Measurements from ENCODE around the gene PRR13.
"Not testable (repeated sequence)": the region's sequence is repeated elsewhere in the genome, so short reads cannot be mapped to it uniquely, and the experiment has no call there.

Gene PRR13

DNA sequence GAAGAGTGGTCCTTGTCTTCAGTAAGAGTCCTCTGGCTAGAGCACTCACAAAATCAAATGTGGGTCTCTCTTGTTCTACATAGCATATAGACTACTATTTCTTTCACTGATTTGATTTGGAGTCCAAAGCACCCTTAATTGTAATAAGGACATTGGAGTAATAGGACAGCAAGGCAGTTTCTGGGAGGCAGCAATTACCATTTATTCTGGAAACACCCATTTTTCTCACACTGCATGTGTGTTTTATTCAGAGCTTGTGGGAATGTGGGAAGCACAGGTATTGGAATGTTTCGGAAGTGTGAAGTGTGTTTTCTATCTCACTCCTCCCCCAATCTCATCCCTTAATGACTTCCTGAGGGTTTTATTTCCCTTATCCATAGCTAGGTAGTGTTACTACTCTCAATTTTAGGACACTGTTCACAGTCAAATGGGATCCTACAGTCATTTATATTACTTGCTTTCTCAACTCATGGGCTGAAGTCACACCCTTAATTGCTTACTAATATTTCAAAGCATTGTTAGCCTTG, 30.6 kb downstream of the PRR13 start:
- no peak for TF ChIP-seq ZNF274 (IDR thresholded peaks at IDR 0.05; ENCODE audit: low read depth, low read length)
- H3K4me3 ChIP-seq (ENCODE audit: low read length): no peak overlapping the region

- no peak for TF ChIP-seq ZNF274 (IDR thresholded peaks at IDR 0.05; ENCODE audit: low read depth, low read length)
- no peak overlapping the region for H3K4me3 ChIP-seq (ENCODE audit: low read length)
Observed at GRCh38 chr12:53474077-53474476, 32.5 kb downstream of the PRR13 start.

- H3K4me3 ChIP-seq (ENCODE audit: low read length): no peak overlapping the region
- no peak for TF ChIP-seq ZNF274 (IDR thresholded peaks at IDR 0.05; ENCODE audit: low read depth, low read length)
Observed at GRCh38 chr12:53474819-53475218, 33.3 kb downstream of the PRR13 start.

DNA sequence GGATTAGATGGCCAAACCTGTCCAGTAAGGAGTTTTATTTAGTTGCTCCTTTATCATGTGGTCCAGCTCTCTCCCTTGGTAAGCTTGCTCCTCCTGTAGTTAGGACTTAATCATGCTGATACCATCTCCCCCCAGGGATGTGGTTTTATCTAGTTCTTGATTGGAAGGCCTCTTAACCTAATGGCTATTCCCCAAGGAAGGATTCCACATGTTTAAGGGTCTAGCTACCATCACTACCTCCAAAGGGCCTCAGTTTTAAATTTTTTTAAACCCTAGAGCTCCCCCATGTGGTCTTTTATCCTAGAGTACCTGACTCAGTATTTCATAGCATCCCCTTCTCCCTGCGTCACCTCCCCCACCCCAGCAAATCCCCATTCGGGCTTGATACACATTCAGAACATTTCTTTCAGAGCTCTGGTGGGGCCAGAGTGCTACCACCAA, 35.3 kb downstream of the PRR13 start:
- TF ChIP-seq ZNF274 (IDR thresholded peaks at IDR 0.05; ENCODE audit: low read depth, low read length): no peak

GRCh38 chr12:53478865-53479264, 37.3 kb downstream of the PRR13 start:
- H3K4me3 ChIP-seq (ENCODE audit: low read length): no peak overlapping the region

More for the DNA sequence above, 35.3 kb downstream of the PRR13 start:
- no peak overlapping the region for H3K4me3 ChIP-seq (ENCODE audit: low read length)

GRCh38 chr12:53479331-53479730, 37.8 kb downstream of the PRR13 start:
- no peak for TF ChIP-seq ZNF274 (IDR thresholded peaks at IDR 0.05; ENCODE audit: low read depth, low read length)
- H3K4me3 ChIP-seq (ENCODE audit: low read length): no peak overlapping the region

More at GRCh38 chr12:53478865-53479264, 37.3 kb downstream of the PRR13 start:
- TF ChIP-seq ZNF274 (IDR thresholded peaks at IDR 0.05; ENCODE audit: low read depth, low read length): no peak

DNA sequence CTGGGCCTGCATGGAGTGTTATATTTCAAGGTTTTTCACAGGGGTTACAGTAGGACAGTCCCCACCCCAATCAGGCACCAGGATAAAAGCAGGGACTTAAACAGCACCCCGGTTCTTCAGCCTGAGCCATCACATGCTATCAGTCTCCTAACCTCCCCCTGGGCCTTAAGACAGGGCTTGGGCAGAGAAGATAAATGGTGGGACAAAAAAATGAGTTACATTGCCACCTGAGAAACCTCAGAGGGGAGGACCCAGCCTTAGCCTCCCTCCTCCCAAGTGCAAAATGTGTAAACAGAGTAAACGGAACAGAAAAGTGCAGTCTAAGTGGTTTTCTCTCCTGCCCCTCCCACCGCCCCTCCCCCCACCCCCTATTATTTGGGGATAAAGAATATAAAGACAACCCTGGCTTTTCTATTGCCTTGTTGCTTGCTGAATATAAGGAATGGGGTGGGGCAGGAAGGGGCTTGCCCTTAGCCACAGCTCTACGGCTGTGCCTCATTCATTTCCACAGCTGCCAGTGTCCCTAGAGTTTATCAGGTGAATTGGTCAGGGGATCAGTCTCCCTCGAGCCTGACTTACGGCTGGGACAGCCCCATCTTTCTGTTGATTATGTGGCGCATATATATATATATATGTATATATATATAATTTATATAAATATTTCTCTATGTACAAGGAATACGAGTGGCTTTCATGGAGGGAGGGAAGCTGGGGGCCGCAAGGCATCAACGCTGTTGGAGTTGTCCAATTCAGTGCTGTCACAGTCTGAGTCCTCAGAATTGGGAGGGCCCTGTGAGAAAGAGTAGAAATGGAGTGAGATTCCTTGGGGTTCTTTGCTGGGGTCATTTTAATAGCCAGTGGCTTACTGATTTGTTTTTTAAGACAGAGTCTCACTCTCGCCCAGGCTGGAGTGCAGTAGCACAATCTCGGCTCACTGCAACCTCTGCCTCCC, 39.2 kb downstream of the PRR13 start:
- no peak overlapping the region for H3K4me3 ChIP-seq (ENCODE audit: low read length)
- TF ChIP-seq ZNF274 (IDR thresholded peaks at IDR 0.05; ENCODE audit: low read depth, low read length): no peak

- H3K4me3 ChIP-seq (ENCODE audit: low read length): not testable (repeated sequence)
Observed at GRCh38 chr12:53481458-53481857, 39.9 kb downstream of the PRR13 start.

DNA sequence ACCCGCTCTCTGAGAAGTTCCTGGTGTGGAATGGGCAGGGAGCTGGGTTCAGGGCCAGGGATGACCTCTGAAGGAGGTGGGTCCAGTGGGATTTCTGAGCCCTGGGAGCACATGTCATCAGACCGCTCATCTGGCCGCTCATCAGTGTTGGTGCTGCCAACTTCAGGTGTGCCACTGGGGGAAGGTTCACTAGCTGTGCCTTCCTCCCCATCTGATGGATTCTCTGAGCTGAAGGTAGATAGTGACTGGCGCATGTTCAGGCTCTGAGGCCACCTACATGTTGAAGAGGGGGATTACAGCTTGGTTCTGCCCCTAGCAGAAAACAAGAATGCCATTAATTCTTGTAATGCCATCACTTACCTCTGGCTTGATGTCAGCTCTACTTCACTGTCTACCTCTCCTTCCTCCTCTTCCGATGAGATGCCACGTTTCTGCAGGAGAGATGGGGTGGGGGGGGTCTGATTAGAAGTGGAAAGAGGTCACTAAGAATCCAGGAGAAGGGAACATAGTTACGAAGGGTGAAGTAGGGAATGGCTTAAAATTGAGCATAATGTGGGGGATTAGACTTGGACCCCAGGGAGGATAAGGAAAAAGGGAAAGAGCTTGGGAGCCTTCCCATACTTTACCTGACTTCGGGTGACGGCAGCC, 40.5 kb downstream of the PRR13 start:
- H3K4me3 ChIP-seq (ENCODE audit: low read length): no peak overlapping the region
- TF ChIP-seq ZNF274 (IDR thresholded peaks at IDR 0.05; ENCODE audit: low read depth, low read length): no peak

DNA sequence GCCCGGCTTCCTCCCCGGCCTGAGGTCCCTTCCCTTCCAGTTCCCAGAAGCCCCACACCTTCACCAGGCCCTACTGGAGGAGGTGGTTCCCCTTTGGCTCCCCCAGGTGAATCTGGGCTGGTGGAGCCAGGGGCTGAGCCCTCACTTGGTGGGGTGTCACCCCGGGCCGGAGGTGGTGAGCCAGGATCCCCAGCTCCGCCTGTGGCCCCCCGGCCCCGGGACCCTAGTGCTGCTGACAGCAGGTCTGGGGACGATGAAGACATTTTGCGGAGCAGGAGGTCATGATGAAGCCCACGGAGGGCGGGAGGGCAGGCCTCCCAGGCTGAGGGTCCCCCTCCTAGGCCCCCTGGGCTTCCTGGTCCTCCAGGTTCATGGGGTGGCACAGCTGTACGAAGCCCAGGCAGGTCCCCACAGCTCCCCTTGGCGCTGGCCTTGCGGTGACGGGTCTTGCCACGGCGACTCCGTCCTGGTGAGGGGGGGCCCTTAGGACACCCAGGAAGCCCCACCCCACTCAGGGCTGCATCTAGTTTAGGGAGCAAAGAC, 41.2 kb downstream of the PRR13 start:
- no peak for TF ChIP-seq ZNF274 (IDR thresholded peaks at IDR 0.05; ENCODE audit: low read depth, low read length)
- no peak overlapping the region for H3K4me3 ChIP-seq (ENCODE audit: low read length)

DNA sequence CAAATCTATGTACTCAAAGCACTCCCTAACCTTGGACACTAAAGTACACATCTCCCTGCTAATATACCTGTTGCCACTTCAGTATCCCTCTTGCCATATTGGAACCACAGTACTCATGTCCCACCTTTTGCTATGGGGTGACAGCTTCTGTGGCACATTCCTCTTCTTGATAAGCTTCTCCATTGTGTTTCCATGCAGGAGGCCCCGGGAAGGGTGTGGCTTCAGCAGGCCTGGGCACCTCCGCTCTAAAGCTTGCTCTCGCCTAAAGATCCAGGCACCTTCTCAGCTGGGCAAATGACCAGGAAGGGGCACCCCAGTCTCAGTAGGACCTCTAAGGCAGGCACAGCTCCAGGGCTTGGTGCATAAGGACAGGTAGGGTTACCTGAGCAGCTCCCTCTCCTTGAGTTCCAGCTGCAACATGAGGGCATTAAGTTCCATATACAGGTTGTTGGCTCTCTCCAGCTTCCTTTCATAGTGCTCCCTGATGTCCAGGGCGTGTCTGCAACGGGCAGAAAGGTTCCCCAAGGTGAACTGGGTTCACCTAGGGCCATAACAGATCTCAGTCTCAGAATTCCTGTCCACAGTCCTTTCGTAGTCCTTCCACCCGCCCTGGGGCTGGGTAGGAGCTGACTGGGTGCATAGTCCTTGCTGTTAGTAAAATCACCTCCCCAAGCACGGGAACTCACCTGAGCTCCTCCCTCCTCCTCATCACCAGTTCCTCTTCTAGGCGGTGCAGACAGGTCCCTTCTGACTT, 41.9 kb downstream of the PRR13 start:
- no peak for TF ChIP-seq ZNF274 (IDR thresholded peaks at IDR 0.05; ENCODE audit: low read depth, low read length)
- no peak overlapping the region for H3K4me3 ChIP-seq (ENCODE audit: low read length)

DNA sequence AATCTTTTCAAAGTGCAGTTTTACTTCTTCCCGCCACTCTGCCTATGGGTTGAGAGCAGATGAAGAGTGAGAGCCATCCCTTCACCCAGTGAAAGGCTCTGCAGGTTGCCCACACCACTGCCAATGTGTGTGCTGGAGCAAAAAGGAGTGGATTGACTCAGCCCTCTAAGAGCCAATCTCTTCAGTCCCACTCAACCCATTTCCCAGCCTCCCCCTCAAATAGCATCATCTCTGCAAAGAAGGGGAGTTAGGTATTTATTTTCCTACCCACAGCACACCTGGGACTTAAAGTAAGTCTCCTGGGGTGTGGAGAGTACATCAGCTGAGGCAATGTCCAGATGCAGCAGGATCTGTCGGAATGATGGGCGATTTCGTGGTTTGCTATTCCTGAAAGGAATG, 42.4 kb downstream of the PRR13 start:
- H3K4me3 ChIP-seq (ENCODE audit: low read length): no peak overlapping the region
- TF ChIP-seq ZNF274 (IDR thresholded peaks at IDR 0.05; ENCODE audit: low read depth, low read length): no peak

DNA sequence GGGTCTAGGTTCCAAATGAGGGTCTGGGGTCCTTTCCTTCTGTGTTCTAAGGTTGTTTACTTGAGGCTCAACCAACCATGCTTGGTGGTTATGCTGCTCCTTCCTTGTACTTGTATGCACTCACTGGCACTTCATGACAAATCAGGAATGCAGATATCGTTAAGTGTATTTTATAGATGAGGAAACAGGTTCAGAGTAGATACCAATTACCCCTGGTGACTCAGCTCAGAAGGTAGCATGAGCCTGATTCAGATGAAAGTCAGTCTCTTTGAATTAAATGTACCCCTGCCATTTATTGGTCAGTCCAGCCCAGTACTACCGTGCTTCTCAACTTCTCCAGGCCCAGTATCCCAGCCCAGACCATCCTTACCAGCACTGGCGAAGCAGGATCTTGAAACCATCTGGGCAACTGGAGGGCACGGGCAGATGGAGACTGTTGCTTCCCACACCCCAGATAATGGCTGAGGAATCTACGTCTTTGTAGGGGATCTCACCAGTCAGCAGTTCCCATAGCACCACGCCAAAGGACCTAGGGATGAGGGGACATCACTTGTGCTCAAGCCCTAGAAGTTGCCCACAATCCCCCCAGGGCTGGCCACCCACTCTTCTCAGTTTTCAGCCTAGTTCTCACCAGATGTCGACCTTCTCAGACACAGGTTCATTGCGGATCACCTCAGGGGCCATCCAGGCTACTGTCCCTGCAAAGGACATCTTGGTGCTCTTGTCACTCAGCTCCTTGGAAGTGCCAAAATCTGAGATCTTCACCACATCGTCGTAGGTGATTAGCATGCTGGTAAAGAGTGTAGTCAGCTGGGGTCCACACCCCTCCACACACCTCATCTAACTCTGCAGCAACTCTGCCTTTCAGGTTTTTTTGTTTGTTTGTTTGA, 43.4 kb downstream of the PRR13 start:
- TF ChIP-seq ZNF274 (IDR thresholded peaks at IDR 0.05; ENCODE audit: low read depth, low read length): no peak
- H3K4me3 ChIP-seq (ENCODE audit: low read length): no peak overlapping the region

All from GM08714 (cell line).